ENCODE results near the gene QSOX2. TPM values are rescaled to one million over a fixed set of nuclear protein-coding genes. Genes with fewer than 3 reads are reported as not detected.
"Not testable (repeated sequence)": the region's sequence is repeated elsewhere in the genome, so short reads cannot be mapped to it uniquely, and the experiment has no call there.

QSOX2 gene
- total RNA-seq, 2 experiments from 2014 or later, result 50.0 to 57.5 TPM

GRCh38 chr9:136268318-136268717 lies 22.7 kb upstream of the QSOX2 start:
- intact Hi-C loops (cut with micrococcal nuclease; ENCODE audit: unreplicated experiment), result no loop called here
- DNase-seq (ENCODE audit: low spot score), result peak; percentile 17

GRCh38 chr9:136267261-136268111 lies 21.9 kb upstream of the QSOX2 start:
- H2AFZ ChIP-seq (ENCODE audit: low read length), result peak overlapping the region; percentile 85
- CTCF ChIA-PET (ENCODE audit: unreplicated experiment), result interaction anchor here (0.6 to 1.4 kb wide), 6 partner anchors 13 to 413 kb away, joined by 3 to 7 read pairs (median 4); no protein-coding TSS in a partner anchor
- BruUV-seq (replicated peaks), result no TSS peak

More at GRCh38 chr9:136268318-136268717, 22.7 kb upstream of the QSOX2 start:
- Histone ChIP-seq H3K4me1 (ENCODE audit: insufficient read depth, low read length, poor library complexity, severe bottlenecking) (peaks cover 9% of the 10 kb centered on the region), H3K36me3 (ENCODE audit: insufficient read depth, low read length) (no peaks in the 10 kb centered on the region), H3K4me2 (ENCODE audit: low read length) (no peak overlapping the region), H3K9me3 (ENCODE audit: low read length) (no peaks in the 10 kb centered on the region), H3K79me2 (ENCODE audit: insufficient read depth, low read depth, low read length) (no peaks in the 10 kb centered on the region), H4K20me1 (ENCODE audit: insufficient read depth, low read length) (no peaks in the 10 kb centered on the region), H2AFZ (ENCODE audit: low read length) (no peak overlapping the region), H3K27ac (ENCODE audit: low read depth, low read length, poor library complexity, severe bottlenecking) (no peak overlapping the region), H3K4me3 (ENCODE audit: low read depth, low read length, poor library complexity, severe bottlenecking) (no peak overlapping the region), H3K9me2 (ENCODE audit: insufficient read depth, low read length) (no peaks in the 10 kb centered on the region)
- TF ChIP-seq EZH2phosphoT487 (IDR thresholded peaks at IDR 0.05; ENCODE audit: borderline replicate concordance, low read depth, low read length) (no peak), CTCF (conservative IDR thresholded peaks at IDR 0.05; ENCODE audit: low read length) (no peak; the same call in 1 of the 2 replicates)
- no TSS peak for BruUV-seq (replicated peaks)
- POLR2A ChIA-PET, result interaction anchor here (0.6 kb wide), 1 partner anchor 400 kb away, joined by 3 read pairs; no protein-coding TSS in a partner anchor
- CTCF ChIA-PET (ENCODE audit: unreplicated experiment), result interaction anchor here (0.5 kb wide), 1 partner anchor 108 kb away, joined by 3 read pairs; no protein-coding TSS in a partner anchor

GRCh38 chr9:136266641-136267040 lies 21.0 kb upstream of the QSOX2 start:
- DNase-seq (ENCODE audit: low spot score); H3K9me2 ChIP-seq (ENCODE audit: insufficient read depth, low read length); H4K20me1 ChIP-seq (ENCODE audit: insufficient read depth, low read length); H3K79me2 ChIP-seq (ENCODE audit: insufficient read depth, low read depth, low read length); BruUV-seq (replicated peaks); H3K36me3 ChIP-seq (ENCODE audit: insufficient read depth, low read length); H3K9me3 ChIP-seq (ENCODE audit: low read length); POLR2A ChIA-PET; H3K27ac ChIP-seq (ENCODE audit: low read depth, low read length, poor library complexity, severe bottlenecking); H3K4me1 ChIP-seq (ENCODE audit: insufficient read depth, low read length, poor library complexity, severe bottlenecking): not testable (repeated sequence)
- CTCF ChIA-PET (ENCODE audit: unreplicated experiment), result interaction anchor here (0.6 to 1.4 kb wide), 3 partner anchors 42 to 412 kb away, joined by 3 to 4 read pairs (median 3); no protein-coding TSS in a partner anchor
- Histone ChIP-seq H3K4me2 (ENCODE audit: low read length) (peak overlapping the region; percentile 64), H3K4me3 (ENCODE audit: low read depth, low read length, poor library complexity, severe bottlenecking) (peak overlapping the region; percentile 44), H2AFZ (ENCODE audit: low read length) (peak overlapping the region; percentile 85)
- intact Hi-C loops (cut with micrococcal nuclease; ENCODE audit: unreplicated experiment), result loop anchor here (1.0 to 2.0 kb wide), 2 partner anchors 42 to 96 kb away; no protein-coding TSS in a partner anchor

More at GRCh38 chr9:136267261-136268111, 21.9 kb upstream of the QSOX2 start:
- POLR2A ChIA-PET, result interaction anchor here (0.6 to 1.0 kb wide), 2 partner anchors 14 to 399 kb away, joined by 3 read pairs; no protein-coding TSS in a partner anchor
- no peak overlapping the region for H3K27ac ChIP-seq (ENCODE audit: low read depth, low read length, poor library complexity, severe bottlenecking)
- H3K36me3 ChIP-seq (ENCODE audit: insufficient read depth, low read length), result no peaks in the 10 kb centered on the region
- H3K79me2 ChIP-seq (ENCODE audit: insufficient read depth, low read depth, low read length), result no peaks in the 10 kb centered on the region
- TF ChIP-seq EZH2phosphoT487 (IDR thresholded peaks at IDR 0.05; ENCODE audit: borderline replicate concordance, low read depth, low read length) (no peak), CTCF (conservative IDR thresholded peaks at IDR 0.05; ENCODE audit: low read length) (peak; percentile 60)
- H3K4me3 ChIP-seq (ENCODE audit: low read depth, low read length, poor library complexity, severe bottlenecking), result peak overlapping the region; percentile 58
- peaks cover 9% of the 10 kb centered on the region for H3K4me1 ChIP-seq (ENCODE audit: insufficient read depth, low read length, poor library complexity, severe bottlenecking)
- no peaks in the 10 kb centered on the region for H3K9me3 ChIP-seq (ENCODE audit: low read length)
- peak overlapping the region; percentile 70 for H3K4me2 ChIP-seq (ENCODE audit: low read length)
- intact Hi-C loops (cut with micrococcal nuclease; ENCODE audit: unreplicated experiment), result loop anchor here (1.0 to 2.0 kb wide), 2 partner anchors 43 to 97 kb away; no protein-coding TSS in a partner anchor
- peak; percentile 90 for DNase-seq (ENCODE audit: low spot score)
- no peaks in the 10 kb centered on the region for H3K9me2 ChIP-seq (ENCODE audit: insufficient read depth, low read length)
- no peaks in the 10 kb centered on the region for H4K20me1 ChIP-seq (ENCODE audit: insufficient read depth, low read length)
